ENCODE measurements around the gene ITPR1.

The ITPR1 gene

GRCh38 chr3:4849136-4849535 is 356.0 kb downstream of the ITPR1 start:
- POLR2A ChIA-PET = no interaction called here
- Histone ChIP-seq H3K27ac (ENCODE audit: extremely low read depth, low read depth, low read length) (no peak overlapping the region), H3K9me3 (ENCODE audit: control insufficient read depth, insufficient read depth, low read depth, low read length) (no peaks in the 10 kb centered on the region), H3K36me3 (ENCODE audit: control insufficient read depth in 2 of 2, insufficient read depth in 1 of 2, low read length in 2 of 2) (no peaks in the 10 kb centered on the region), H3K4me3 (ENCODE audit: low read depth, low read length) (no peak overlapping the region), H3K4me1 (ENCODE audit: control insufficient read depth, insufficient read depth, low read length) (0 out of 2 replicates have a peak, but pooled peaks cover 2% of the 10 kb centered on the region)
- CTCF ChIA-PET = no interaction called here
- TF ChIP-seq, protein P1, sequence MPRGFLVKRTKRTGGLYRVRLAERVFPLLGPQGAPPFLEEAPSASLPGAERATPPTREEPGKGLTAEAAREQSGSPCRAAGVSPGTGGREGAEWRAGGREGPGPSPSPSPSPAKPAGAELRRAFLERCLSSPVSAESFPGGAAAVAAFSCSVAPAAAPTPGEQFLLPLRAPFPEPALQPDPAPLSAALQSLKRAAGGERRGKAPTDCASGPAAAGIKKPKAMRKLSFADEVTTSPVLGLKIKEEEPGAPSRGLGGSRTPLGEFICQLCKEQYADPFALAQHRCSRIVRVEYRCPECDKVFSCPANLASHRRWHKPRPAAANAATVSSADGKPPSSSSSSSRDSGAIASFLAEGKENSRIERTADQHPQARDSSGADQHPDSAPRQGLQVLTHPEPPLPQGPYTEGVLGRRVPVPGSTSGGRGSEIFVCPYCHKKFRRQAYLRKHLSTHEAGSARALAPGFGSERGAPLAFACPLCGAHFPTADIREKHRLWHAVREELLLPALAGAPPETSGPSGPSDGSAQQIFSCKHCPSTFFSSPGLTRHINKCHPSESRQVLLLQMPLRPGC (tag by site-specific recombination; IDR thresholded peaks at IDR 0.05) = no peak
- TF ChIP-seq ZNF214 (tag by site-specific recombination; IDR thresholded peaks at IDR 0.05; ENCODE audit: borderline replicate concordance) = no peak
- no peak for TF ChIP-seq ZNF529 (tag by site-specific recombination; IDR thresholded peaks at IDR 0.05; ENCODE audit: insufficient replicate concordance)
- TF ChIP-seq, protein P2, sequence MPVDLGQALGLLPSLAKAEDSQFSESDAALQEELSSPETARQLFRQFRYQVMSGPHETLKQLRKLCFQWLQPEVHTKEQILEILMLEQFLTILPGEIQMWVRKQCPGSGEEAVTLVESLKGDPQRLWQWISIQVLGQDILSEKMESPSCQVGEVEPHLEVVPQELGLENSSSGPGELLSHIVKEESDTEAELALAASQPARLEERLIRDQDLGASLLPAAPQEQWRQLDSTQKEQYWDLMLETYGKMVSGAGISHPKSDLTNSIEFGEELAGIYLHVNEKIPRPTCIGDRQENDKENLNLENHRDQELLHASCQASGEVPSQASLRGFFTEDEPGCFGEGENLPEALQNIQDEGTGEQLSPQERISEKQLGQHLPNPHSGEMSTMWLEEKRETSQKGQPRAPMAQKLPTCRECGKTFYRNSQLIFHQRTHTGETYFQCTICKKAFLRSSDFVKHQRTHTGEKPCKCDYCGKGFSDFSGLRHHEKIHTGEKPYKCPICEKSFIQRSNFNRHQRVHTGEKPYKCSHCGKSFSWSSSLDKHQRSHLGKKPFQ (tag by site-specific recombination; IDR thresholded peaks at IDR 0.05) = no peak
- no peak for TF ChIP-seq ZXDB (tag by site-specific recombination; IDR thresholded peaks at IDR 0.05)
- no peak for TF ChIP-seq ZSCAN30 (tag by site-specific recombination; IDR thresholded peaks at IDR 0.05)
- TF ChIP-seq, protein P3, sequence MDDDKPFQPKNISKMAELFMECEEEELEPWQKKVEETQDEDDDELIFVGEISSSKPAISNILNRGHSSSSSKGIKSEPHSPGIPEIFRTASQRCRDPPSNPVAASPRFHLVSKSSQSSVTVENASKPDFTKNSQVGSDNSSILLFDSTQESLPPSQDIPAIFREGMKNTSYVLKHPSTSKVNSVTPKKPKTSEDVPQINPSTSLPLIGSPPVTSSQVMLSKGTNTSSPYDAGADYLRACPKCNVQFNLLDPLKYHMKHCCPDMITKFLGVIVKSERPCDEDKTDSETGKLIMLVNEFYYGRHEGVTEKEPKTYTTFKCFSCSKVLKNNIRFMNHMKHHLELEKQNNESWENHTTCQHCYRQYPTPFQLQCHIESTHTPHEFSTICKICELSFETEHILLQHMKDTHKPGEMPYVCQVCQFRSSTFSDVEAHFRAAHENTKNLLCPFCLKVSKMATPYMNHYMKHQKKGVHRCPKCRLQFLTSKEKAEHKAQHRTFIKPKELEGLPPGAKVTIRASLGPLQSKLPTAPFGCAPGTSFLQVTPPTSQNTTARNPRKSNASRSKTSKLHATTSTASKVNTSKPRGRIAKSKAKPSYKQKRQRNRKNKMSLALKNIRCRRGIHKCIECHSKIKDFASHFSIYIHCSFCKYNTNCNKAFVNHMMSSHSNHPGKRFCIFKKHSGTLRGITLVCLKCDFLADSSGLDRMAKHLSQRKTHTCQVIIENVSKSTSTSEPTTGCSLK (tag by site-specific recombination; IDR thresholded peaks at IDR 0.05) = no peak
- no peak for TF ChIP-seq ZNF354C (tag by site-specific recombination; IDR thresholded peaks at IDR 0.05; ENCODE audit: borderline replicate concordance, low read depth)

- no peak overlapping the region for H3K27ac ChIP-seq (ENCODE audit: extremely low read depth, low read depth, low read length)
- H3K4me1 ChIP-seq (ENCODE audit: control insufficient read depth, insufficient read depth, low read length) = 0 out of 2 replicates have a peak, but pooled peaks cover 2% of the 10 kb centered on the region
- TF ChIP-seq ZNF513 (tag by site-specific recombination; IDR thresholded peaks at IDR 0.05) = no peak
- TF ChIP-seq ZNF529 (tag by site-specific recombination; IDR thresholded peaks at IDR 0.05; ENCODE audit: insufficient replicate concordance) = no peak
- no peak for TF ChIP-seq GLI2 (tag by site-specific recombination; IDR thresholded peaks at IDR 0.05; ENCODE audit: borderline replicate concordance, low read depth)
- no peak for TF ChIP-seq ZNF350 (tag by site-specific recombination; IDR thresholded peaks at IDR 0.05)
- no peak for TF ChIP-seq ZNF366 (tag by site-specific recombination; conservative IDR thresholded peaks at IDR 0.05)
- no peak for TF ChIP-seq ZNF560 (tag by site-specific recombination; IDR thresholded peaks at IDR 0.05; ENCODE audit: borderline replicate concordance)
- TF ChIP-seq RBAK (tag by site-specific recombination; IDR thresholded peaks at IDR 0.05) = no peak
- no peak for TF ChIP-seq HOXD13 (CRISPR knock-in tag; IDR thresholded peaks at IDR 0.05; ENCODE audit: borderline replicate concordance)
- no peak for TF ChIP-seq SETDB1 (IDR thresholded peaks at IDR 0.05; ENCODE audit: insufficient read length, low read length)
- TF ChIP-seq ZNF658 (tag by site-specific recombination; IDR thresholded peaks at IDR 0.05) = no peak
- TF ChIP-seq ZNF248 (tag by site-specific recombination; IDR thresholded peaks at IDR 0.05) = no peak
- TF ChIP-seq ZNF214 (tag by site-specific recombination; IDR thresholded peaks at IDR 0.05; ENCODE audit: borderline replicate concordance) = no peak
- TF ChIP-seq, protein P4, sequence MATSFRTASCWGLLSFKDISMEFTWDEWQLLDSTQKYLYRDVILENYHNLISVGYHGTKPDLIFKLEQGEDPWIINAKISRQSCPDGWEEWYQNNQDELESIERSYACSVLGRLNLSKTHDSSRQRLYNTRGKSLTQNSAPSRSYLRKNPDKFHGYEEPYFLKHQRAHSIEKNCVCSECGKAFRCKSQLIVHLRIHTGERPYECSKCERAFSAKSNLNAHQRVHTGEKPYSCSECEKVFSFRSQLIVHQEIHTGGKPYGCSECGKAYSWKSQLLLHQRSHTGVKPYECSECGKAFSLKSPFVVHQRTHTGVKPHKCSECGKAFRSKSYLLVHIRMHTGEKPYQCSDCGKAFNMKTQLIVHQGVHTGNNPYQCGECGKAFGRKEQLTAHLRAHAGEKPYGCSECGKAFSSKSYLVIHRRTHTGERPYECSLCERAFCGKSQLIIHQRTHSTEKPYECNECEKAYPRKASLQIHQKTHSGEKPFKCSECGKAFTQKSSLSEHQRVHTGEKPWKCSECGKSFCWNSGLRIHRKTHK (tag by site-specific recombination; IDR thresholded peaks at IDR 0.05) = no peak
- H3K4me3 ChIP-seq (ENCODE audit: low read depth, low read length) = no peak overlapping the region
- ChIA-PET POLR2A (no interaction called here), CTCF (no interaction called here)
- no peaks in the 10 kb centered on the region for H3K36me3 ChIP-seq (ENCODE audit: control insufficient read depth in 2 of 2, insufficient read depth in 1 of 2, low read length in 2 of 2)
- no peaks in the 10 kb centered on the region for H3K9me3 ChIP-seq (ENCODE audit: control insufficient read depth, insufficient read depth, low read depth, low read length)
These were observed 356.6 kb downstream of the ITPR1 start for GRCh38 chr3:4849739-4850138.

Measured in HEK293 (cell line).